VCaP (cell line): Measurements from ENCODE around the gene NEK8.

Experiments used
- H3K27ac ChIP-seq: fragments of 450-650 bp; 2 replicates; pipeline ENCODE4 v1.5.1; 2017
- TF ChIP-seq, protein P1 (sequence below): fragments of 450-650 bp; conservative IDR thresholded peaks from 2 replicates; pipeline ENCODE4 v1.5.1; 2017; ENCODE audit warnings: mild to moderate bottlenecking, moderate library complexity

The NEK8 gene

DNA sequence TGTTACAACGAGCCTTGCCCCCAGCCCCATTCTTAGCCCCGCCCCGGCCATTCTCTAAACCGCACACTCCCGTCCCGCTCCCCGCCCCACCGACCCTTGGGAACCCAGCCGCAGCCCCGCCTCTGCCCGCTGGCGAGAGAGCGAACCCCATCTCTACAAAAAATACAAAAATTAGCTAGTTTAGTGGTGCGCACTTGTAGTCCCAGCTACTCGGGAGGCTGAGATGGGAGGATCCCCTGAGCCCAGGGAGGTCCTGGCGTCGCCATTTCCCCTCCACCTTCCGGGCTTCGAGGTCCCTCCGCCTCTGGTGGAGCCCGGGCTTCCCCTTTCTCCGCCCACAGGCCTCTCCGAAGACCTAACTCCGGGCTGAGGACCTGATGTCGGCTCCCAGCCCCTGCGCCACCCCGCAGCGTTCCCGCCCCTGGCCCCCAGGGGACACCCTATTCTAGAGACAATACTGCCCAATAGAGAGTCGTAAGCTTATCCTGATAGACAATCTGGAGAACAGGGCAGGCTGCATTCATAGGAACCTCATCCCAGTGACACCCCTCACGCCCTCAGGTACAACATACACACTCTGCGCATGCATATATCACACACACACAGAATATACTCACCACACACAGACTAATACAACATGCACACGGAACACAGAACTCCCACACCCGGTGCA, 16.4 kb upstream of the NEK8 start:
- TF ChIP-seq, protein P1, sequence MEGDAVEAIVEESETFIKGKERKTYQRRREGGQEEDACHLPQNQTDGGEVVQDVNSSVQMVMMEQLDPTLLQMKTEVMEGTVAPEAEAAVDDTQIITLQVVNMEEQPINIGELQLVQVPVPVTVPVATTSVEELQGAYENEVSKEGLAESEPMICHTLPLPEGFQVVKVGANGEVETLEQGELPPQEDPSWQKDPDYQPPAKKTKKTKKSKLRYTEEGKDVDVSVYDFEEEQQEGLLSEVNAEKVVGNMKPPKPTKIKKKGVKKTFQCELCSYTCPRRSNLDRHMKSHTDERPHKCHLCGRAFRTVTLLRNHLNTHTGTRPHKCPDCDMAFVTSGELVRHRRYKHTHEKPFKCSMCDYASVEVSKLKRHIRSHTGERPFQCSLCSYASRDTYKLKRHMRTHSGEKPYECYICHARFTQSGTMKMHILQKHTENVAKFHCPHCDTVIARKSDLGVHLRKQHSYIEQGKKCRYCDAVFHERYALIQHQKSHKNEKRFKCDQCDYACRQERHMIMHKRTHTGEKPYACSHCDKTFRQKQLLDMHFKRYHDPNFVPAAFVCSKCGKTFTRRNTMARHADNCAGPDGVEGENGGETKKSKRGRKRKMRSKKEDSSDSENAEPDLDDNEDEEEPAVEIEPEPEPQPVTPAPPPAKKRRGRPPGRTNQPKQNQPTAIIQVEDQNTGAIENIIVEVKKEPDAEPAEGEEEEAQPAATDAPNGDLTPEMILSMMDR: no peak
- H3K27ac ChIP-seq: peak overlapping the region; percentile 92; the same call in 1 of the 2 replicates

DNA sequence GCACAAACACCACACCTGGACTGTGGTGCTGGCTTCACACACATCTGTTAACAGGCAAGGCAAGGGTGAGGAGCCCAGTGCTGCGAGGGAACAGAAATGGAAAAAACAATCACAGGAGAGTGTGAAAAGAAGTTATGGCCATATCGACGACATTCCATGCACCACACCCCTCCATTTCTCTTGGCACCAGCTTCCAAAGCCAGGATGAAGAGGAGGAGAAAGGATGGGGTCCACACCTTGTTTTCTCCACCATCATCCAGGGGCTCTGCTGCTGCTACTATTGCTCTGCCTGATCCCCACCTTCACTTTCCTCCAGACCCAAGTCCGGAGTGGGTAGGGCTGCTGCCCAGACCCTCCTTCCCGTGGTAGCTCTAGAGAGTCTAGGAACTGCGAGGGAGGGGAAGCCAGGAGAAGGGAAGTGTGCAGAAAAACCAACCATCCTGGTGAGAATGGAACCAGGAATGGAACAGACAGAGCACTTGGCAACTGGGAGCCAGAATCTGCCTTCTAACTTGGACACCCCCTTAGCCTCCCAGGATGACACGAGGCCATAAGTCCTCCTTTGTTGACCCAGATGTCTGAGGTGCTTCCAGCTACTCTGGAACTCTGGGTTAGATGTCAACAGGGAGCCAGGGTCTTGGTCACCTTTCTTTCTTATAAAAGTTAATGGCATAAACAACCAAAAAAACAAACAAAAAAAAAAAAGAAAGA, 15.7 kb upstream of the NEK8 start:
- H3K27ac ChIP-seq: no peak overlapping the region
- TF ChIP-seq, protein P1: no peak

DNA sequence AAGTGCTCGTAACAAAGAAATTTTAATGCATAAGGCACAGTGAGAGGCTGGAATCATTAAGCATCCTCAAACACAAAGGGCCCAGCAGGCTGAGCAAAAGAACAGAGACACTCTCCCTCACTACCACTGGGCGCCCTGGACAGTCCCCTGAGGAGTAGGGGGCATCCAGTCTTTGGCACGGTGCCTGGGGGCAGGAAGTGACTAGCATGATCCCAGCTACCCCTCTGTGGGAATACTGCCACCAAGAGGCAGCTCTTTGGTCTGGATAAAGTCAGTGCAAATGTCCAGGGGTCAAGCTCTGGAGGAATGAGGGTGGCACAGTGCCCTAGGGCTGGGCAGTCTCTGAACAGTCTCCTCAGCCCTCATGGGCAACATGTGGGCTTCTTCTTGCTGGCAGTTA, 14.3 kb upstream of the NEK8 start:
- no peak overlapping the region for H3K27ac ChIP-seq
- TF ChIP-seq, protein P1: 0 out of 2 replicates have a peak, but pooled peaks have one; percentile 5

DNA sequence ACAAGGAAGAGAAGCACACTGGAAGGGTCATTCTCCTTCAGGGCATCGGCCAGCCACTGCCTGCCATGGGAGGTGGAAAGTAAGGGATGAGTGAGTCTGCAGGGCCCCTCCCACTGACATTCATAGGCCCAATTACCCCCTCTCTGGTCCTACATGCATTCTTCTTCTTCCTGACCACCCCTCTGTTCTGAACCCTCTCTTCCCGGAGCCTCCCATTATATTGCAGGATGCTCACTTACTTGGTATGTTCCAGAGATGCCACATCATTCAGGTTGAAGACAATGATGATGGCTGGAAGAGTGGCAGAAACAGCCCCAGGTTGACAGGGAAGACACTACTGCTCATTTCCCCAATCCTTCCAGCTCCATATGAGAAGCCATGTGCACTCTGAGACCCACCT, 13.4 kb upstream of the NEK8 start:
- H3K27ac ChIP-seq: no peak overlapping the region
- TF ChIP-seq, protein P1: no peak

DNA sequence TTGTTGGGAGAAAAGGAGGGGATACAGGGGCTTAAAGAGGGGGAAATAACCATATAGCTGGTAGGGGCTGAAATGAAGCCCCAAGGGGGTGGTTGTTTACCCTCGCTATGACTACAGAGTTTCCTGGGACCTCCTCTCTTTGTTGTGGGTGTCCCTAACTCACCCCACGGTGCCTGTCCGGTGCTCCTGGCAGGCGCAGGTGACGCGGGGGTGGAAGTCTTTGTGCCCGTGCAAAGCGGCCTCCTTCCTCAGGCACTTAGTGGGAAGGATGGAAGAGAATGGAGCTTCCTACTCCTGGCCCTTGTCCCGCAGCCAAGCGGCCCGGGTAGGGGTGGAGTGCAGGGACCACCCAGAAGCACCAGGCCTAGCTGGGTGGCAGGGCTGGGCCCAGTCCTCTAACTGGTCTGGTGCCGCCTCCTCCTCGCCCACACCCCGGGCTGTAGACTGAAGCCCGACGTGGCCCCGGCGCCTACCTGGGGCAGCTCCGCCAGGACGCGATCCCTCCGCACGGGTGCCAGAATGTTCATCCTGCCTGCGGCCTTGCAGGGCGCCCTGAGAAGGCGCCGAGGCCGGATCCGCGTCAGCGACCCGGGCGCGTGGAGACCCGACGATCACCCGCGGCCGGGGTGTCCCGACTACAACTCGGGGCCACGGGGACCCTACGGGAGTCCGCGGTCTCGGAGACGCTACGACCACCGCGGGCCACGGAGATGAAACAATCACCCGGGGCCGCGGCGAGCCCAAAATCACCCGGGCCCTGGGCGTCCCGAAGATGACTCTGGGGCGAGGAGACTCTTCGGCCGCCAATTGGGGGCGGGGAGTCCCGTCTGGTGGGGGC, 11.6 kb upstream of the NEK8 start:
- TF ChIP-seq, protein P1: no peak
- H3K27ac ChIP-seq: no peak overlapping the region

DNA sequence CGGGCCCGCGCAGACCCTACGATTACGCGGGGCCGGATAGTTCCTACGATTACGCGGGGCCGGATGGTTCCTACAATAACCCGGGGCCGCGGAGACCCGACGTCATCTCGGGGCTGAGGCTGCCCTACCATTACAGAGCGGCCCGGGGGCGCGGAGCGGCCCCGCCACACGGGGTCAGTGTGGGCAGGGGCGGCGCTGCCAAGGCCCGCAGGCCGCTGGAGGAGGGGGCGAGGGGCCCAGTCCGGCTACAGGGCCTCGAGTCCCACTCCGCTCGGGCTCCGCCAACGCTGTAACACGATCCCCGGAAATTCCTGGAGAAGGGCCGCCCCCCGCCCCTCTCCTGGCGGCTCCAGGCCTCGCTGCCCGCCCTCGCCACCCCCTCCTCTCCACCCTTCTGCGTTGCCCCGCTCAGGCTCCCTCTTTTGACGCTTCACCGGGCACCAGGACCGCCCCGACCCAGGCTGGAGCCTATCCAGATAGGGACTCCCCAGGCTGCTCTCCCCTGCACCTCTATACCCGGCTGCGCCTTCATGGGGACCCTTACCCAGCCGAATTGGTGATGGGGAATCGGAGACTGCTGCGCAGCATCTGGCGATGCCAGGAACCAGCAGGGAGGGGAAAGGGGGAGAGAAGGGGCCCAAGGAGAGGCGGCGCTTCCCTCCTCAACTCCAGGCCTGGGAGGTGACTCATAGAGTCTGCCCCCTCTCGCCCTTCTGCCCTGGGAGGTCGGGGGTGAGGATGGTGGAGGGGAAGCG, 10.8 kb upstream of the NEK8 start, which contains the start of gene RAB34:
TSS of gene RAB34 (minus strand) at position 291 of the 755 bp plus-strand sequence. CDS start 602 bp downstream, outside the sequence.
- peak within 1 kb of the TSS; percentile 100 for H3K27ac ChIP-seq
- TF ChIP-seq, protein P1: no peak
